ENCODE measurements around the gene CAB39. TPM values are rescaled to one million over a fixed set of nuclear protein-coding genes. Genes with fewer than 3 reads are reported as not detected.

Gene CAB39
- total and polyA plus RNA-seq, 2 of the 8 experiments (the other 6 are each of a cell fraction or from before 2014, with no cell fraction given): 16.4 to 50.5 TPM

DNA sequence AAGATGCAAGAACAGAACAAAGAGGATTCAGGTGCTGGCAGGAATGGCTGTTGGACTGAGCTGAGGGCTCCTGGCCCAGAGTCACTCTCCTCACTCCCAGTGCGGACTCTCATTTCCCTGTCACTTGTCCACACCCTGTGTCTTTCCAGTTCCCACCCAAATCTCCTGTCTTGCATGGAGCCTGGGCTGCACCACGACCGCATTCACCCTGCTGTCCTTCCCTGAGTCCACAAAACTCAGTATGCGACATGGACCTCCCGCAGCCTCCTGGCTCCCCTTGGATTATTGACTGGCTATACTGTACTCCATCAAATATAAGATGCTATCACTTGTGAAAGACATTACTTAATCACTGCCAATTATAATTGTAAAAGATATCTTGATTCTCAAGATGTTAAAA is 149.7 kb downstream of the CAB39 start (continued):
- TF ChIP-seq KDM1A (IDR thresholded peaks at IDR 0.05; ENCODE audit: borderline replicate concordance, low read length) (no peak), SUZ12 (IDR thresholded peaks at IDR 0.05; ENCODE audit: low read length) (no peak), NRF1 (IDR thresholded peaks at IDR 0.05; ENCODE audit: low read depth, low read length) (no peak), JUN (IDR thresholded peaks at IDR 0.05; ENCODE audit: low read depth, low read length) (no peak), BACH1 (IDR thresholded peaks at IDR 0.05; ENCODE audit: low read length) (no peak), SP2 (IDR thresholded peaks at IDR 0.05; ENCODE audit: low read length) (no peak), CHD1 (IDR thresholded peaks at IDR 0.05; ENCODE audit: low read depth, low read length) (no peak), EGR1 (IDR thresholded peaks at IDR 0.05; ENCODE audit: borderline replicate concordance, low read depth, low read length) (no peak)

Data from H1 (cell line).